Measurements from ENCODE around the gene LBX1. TPM values are rescaled to one million over a fixed set of nuclear protein-coding genes. Genes with fewer than 3 reads are reported as not detected.

The LBX1 gene
- polyA plus RNA-seq, 5 donors, result 0.16 to 1.5 (median 0.40) TPM

DNA sequence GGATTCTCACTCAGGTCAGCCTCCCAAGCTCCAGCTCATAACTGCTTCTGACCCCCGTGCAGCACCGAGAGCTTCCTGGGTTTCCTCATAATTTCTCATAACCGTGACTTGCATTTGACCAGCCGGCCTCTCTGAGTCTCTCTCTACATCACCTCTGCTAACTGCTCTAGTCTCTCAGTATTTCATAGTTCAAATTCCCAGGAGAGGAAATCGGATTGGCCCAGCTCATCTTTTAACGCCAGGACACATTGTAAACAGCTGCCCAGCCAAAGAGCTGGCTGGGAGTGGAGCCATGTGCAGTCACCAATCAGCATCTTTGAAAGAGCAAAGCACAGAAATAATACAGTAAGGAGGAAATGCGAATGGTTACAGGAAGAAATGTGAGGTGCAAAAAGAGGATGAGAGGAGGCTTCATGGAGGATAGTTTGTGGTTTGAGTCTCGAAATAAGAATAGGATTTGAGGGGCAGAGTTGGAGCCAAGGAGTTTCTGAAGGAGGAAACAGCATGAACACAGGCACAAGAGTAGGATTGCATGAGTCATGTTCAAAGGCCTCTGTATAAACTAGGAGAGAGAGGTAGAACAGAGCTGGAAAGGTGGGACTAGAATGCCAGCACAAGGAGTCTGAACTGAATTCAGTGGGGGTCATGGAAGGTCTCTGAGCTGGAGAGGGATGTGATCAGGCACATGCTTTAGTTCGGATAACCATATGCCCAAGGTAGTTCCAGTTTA, 15.2 kb upstream of the LBX1 start:
- DNase-seq, result no peak

DNA sequence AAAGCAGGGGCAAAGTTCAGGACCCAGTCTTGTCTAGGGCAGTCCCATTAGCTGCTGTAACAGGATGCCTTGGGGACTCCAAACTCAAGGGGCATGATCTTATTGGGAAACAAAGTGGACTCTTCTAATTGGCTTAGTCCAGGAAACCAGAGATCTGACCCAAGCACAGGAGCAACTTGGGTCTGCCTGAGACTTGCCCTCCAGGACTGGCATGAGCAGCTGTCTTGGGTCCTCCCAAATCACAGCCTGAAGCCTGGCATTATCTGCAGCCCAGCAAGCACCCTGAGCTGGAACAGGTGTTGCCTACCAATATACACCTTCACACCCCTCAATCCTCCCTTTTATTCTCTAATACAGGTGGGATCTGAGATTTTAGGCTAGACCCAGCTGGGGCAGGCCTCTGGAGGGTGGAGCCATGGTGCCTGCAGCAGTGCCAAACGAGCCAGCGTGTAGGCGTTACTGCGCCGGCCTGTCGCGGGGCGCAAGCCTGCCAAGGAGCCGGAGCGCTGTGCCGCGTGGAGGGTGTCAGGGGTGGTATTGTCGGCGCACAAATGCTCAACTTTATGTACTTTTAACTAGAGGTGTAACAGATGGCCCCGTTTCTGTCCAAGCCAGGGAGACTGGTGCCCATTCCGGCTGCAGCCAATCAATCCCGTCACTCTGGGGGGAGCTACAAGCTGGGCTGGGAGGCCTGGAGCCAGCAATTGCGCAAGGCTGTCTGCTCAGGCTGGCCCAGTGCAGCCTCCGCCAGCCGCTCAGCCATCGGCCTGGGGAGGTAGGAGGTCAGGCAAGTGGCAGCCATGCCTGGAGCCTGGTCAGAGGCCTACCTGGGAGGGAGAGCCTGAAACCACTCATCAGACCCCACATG, 12.8 kb upstream of the LBX1 start:
- peak; percentile 84 to 87 for DNase-seq

DNA sequence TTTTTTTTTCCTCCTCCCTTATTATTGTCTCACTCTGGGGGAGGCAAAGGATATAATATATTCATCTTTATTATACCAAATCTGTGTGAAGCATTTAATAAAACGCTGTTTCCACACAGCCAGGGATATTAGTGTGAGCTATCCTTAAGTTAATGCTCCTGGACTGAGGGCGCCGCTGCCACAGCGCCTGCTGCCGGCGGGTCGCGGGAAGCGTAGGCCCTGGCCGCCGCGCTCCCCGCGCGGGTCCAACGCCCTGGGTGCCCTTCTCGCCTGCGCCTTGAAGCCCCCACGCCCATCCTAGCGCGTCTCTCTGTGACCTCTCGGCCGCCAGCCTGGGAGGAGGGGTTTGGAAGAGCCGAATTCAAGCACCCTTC, 9.5 kb upstream of the LBX1 start:
- DNase-seq, result no peak

DNA sequence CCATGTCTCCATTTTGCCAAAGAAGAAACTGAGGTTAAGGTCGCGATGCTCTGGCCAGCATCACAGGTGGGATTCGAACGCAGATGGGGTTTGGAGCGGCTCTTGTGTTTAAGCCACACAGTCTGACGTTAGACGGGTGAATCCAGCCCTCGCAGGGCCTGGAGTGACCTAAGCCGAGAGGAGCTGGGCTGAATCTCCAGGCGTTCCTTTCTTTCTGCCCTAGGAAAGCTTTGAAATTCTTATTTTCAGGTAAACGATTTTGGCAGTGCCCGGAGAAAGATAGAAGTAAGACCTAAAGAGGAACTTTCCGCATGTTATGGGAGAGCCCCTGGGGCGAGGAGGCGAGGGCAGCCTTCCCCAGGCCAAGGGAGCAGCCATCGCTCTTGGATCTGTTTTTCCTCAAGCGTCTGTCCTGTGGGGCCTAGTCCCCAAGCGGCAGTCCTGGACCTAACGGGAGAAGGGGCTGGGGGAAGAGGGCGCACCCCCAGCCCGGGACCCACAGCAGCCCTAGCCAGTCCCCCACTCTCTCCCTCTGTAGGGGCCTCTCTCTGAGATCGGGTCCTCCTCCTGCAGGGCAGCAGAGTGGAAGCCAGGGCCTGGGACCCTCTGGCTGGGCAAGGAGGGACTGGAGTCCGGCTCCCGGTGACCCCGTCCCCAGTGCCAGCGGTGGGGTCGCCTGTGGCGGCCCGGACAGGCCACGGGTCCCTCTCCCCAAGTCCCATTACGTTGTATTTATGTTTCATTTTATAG, 8.9 kb upstream of the LBX1 start:
- DNase-seq, result no peak

DNA sequence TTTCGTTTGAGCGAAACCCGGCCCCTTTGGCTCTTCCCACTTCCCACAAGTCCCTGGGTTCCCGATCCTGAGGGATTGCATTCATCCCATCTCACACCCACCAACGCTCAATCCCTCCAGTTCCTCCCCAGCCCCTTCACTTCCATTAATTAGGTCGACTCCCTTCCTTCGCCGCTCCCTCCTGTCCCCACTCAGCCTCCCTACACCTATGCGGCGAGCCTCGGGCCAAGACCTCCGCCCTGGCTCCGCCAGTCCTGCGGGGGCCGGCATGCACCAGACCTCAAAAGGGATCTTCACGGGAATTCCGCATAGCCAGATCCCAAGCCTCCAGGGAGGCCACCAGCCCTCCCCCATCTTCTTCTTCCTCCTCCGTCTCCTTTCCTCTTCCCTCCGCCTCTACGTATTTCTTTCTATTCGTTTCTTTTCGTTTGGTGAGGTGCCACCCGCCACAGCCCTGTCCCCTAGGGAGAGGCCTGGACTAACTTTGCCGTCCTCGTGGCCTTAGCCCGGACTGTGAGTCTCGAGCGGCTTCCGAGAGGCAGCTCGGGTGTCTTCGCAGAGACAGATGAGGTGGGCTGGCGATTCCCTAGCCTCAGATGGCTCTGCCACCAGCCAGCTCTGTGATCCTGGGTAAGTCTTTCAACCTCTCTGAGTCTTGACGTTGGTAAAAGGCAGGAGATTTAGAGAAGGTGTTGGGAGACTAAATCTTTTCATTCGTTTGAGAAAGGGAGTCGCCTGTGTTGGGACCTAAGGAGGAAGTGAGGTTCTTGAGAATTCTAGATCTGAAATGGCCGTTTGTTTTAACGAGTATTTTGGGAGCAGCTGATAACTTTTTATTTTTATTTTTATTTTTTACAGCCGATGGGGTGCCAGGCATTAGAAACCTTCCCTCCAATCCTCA, 8.1 kb upstream of the LBX1 start:
- DNase-seq, result no peak

DNA sequence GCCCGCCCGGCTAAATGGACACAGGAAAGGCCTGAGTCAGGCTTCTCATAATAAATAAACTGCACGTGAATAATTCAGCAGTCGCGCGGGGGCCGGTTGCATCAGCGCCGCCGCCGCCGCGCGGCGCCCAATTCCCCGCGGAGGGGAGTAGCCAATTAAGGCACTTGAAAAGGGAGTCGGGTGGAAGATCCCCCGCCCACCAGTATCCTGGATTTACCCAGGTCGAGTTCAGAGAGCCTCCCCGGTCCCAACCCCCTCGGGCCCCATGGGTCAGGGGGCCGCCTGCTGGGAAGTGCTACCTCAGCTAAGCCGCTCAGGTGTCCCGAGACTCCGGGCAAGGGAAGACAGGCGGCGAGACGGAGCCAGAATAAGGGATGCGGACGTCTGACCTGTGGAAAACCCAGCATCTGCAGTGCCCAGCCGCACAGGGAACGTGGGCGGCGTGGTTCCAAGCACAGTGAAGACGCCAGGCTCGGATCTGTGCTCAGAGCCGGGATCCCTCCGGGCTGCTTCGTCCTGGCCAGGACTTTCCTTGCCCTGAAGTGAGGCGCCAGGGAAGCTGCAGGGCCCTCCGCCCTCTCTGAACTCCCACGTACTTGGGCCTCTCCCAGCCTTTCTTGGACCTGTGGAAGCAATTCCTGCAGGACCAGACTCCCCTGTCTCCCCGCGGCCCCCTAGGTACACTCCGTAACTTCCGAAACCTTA, 7.3 kb upstream of the LBX1 start:
- DNase-seq, result no peak

DNA sequence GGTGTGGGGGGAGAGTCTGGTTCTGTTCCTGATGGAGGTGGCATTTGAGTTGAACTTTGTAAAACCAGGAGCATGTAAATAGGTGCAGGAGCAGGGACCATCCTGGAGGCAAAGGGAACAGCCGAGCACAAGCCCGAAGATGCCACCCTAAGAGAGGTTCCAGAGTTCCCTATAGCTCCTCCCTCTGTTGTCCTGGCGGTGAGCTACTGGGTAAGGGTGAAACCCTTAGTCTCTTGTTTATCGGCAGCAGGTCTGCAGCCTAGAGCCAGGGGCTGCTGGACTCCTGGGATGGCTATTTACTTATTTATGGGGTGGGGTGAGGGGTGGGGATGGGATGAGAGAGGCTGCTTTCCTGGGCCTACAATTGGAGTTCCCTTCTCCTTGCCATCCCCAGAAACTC, 6.5 kb upstream of the LBX1 start:
- DNase-seq, result no peak

DNA sequence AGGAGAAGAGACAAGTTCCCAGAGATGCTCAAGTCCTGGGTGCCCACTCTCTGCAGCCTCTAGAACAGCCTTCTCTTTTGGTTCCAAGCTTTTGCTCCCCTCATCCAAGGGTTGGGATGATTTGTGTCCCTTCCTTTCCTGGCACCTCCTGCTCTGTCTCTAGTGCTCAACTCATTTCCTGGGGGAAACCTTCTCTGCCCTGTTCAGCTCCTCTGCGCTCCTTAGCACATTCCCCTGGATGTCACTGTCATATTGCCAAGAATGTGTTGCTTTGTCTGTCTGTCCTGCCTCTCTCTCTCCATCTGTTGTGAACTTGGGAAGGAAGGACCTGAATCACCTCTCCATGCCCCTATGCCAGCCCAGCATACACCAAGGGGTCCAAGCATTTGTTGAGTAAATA, 5.1 kb upstream of the LBX1 start:
- no peak for DNase-seq

DNA sequence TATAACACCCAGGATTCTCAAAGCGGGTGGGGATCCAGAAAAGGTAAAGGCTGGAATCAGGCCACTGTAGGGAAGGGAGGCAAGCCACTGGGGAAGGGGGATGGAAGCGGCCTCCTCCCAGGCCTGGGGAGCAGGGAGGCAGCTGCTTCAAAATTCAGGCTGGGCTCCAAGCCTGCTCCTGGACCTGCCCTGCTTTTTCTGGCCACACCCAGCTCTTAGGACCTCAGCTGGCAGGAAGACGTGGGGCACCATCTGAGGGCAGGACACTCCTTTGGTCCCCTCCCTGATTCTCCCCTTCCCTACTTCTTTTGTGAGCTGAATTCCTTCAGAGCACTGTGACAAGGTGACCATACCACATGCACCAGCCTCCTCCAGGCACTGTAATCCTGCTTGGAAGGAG, 4.6 kb upstream of the LBX1 start:
- DNase-seq, result no peak

DNA sequence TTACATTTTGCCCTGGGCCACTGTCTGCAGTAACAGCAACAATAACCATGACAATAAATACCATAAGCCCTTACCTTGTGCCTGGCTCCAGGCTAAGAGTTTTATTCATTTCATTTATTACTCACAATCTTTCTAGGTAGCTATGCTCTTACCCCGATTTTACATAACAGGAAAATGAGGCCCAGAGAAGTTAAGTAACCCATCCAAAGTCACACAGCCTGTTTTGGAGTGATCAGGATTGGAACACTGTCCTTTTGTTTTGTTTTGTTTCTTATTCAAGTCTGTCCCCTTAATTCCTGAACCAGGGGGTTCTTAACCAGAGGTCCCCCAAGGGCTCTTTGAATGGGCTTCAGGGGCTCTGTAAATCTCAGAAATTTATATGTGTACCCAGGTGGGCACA, 4.2 kb upstream of the LBX1 start:
- DNase-seq, result no peak

DNA sequence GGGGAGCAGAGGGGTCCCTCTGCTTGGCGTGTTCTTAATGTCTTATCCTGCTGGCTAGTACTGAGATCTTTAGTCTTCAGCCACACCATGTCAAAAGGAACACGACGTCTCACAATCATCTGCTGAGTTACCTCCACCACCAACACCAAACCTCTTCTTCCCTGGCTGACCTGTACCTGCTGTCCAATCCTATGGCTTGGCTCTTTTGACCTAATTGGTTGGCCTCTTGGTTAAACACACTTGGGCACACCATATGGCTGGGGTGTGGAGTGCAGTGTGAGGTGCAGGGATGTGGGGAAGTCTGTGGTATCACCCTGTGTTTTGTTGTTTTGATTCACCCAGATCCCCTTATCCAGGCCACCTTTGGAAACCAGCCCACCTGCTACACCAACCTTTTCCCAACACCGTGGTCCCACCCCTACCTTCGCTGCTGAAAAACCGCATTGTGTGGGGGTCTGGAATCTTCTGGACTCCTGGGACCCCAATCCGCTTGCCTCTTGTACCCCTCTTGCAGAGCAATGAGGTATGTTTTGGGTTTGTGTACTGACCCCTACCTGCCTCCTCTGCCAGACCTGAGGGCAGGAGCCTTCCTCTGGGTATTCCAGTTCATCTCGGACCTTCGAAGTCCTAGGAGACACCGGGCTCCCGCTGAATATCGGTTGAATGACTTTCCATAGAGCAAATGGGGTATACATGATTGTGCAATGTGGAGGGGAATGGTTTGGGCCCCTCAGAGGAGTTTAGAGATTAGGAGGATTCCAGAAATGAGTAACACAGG, 2.8 kb upstream of the LBX1 start:
- no peak for DNase-seq

DNA sequence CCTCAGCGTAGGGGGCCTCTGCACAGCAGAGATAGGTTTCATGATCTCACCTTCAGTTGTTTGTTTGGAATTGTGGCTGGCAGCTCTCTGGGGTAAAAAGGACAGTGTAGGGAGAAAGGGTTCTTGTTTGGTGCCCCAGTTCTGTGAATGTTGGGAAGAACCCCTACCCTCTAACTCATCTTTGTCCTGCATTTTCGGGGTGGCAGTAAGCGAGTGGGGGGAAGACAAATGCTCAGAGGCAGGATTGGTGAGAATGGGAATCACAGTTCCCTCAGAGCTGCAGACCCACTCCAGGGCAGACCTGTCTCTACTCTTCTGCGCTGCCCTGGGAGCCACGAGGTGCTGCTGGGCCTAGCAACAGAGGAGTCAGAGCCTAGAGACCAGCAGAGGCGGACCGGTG, 1.8 kb upstream of the LBX1 start:
- DNase-seq, result no peak

DNA sequence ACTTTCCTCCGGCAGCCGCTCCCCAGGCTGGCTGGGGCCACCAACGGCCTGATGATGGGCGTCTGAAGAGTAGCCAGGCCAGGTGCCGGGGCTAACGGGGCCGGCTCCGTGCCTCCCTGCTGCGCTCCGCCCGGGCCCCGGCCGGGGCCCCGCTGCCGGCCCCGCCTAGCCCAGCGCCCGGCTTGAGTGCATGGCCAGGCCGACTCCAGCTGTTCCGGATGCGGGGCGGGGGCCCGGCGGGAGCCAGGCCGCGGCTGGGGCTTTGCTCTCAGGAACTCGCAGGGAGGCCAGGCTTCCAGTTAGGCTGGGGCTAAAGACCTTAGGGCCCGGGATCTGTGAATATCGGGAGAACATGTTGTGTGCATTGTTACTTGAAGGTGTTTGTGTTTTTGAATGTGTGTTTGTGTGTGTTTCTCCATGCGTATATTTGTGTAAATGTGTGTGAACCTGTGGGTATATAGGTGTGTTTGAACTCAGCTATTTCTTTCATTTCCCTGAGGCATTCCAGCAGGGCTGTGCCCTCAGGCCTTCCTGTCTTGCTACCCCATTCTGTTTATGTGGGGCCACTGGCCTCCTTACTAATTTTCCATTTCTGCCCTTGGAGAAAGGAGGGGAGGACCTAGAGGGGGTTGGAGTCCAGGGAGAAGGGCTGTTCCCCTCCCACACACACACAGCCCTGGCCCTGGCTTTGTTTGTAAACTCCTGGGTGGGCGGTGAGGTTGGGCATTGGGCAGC, 1.1 kb upstream of the LBX1 start:
- DNase-seq, result no peak

DNA sequence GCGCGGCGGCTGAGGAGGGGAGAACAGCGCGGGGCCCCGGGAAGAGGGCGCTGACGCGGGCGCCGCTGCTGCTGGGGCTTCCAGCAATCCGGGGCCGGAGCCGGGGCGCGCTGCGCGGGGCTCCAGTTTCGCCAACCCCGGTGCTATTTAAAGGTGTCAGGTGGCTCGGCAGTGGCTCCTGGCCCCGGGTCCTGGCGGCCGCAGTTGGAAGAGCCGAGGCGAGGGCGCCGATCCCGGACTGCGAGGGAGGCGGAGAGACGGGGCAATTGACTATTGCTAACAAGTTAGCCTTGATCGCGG, 347 bp downstream of the LBX1 start:
- DNase-seq, result no peak

DNA sequence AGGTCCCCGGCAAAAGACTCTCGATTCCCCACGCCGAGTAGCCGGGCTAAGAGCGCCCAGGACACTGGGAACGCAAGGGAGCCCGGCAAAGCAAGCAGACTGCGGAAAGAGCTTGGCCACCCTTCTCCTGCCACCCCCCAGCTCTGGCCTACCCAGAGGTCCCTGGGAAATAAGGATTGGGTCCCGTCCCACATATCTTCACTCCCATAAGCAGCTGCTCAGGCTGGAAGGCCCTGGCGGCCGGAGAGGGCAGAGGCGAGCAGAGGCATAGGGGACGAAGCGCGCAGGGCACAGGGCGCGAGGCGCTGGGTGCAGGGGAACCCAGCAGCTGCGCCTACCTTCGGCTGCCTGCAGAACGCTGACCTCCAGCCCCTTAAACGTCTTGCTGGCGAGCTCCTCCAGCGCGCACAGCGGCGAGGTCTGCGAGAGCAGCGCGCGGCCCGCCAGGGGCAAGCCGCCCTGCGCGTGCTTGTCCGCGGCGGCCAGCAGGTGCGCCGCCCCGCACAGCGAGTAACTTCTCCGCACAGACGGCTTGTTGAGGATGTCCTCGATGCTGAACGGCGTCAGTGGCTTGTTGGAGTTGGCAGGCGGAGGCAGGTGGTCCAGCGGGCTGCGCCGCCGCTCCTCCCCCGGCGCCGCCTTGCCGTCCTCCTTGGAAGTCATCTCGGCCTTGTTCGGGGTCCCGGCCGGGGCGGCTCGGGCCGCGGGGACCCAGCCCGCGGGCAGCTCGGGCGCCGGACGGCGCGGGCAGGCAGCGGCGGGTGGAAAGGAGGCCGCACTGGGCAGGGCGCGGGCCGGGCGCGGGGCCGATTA, 904 bp downstream of the LBX1 start:
- DNase-seq, result no peak

DNA sequence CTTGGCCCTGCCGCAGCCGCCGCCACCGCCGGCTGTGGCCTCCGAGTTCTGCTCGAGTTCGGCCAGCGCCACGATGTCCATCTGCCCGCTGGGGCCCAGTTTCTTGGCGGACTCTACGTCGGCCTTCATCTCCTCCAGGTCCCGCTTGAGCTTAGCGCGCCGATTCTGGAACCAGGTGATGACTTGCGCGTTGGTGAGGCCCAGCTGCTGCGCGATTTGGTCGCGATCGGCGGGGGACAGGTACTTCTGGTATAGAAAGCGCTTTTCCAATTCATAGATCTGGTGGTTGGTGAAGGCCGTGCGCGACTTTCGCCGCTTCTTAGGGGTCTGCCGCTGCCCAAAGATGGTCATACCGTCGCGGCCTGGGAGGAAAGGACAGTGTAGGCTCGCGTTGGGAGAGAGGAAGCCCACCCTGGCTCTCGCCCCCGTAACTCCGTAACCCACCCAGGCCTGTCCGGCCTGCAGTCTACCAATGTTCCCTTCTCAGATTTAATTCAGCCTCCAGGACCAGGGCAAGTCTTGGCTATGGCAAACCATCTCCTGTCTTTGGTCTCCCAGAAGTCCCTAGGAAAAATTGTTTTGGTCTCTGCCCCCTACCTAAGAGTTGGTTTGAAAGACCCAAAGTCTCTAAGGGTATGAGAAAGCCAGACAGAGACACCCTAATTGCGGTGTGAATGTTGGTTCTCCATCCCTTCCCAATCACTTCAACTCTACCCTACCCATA, 1.7 kb downstream of the LBX1 start:
- no peak for DNase-seq

DNA sequence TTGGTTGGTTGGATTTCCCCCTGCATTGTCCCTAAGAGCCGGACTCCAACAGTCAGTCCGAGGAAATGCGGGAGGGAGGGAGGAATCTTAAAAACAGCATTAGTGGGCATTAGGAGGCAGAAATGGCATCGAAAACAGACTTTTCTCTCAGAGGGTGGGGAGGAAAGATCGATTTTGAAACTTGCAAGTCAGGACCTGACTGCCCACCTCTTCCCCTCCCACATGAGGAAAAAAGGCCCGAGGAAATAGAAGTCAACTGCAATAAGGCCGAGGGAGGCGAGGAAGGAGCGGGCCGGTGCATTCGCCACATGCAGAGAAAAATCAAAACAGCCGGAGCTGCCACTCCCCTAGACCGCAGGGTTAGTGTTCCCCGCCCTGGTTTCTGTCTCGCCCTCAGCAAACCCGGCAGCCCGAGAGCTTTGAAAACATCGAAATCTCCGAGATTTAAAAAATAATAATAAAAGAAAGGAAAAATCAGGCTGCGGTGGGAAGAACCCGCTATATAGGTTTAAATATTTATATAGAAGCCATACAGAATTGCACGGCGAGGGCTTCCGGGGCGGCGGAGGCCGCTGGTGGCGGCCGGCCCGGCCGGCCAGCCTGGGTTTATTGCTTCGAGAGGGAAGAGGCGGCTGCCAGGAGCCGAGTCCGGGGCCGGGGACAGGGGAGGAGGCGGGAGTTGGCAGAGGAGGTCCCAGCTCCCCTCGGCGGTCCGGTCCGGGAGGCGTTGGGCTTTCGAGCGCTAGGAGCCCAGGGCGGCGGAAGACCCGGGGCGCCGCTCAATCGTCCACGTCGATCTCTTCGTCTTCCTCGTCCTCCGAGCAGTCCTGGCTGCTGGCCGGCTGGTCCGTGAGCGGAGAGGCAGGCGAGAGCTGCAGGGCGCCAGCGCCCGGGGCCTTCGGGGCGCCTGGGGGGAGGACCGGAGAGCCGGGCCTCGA, 2.5 kb downstream of the LBX1 start:
- DNase-seq, result no peak

All from right lung (tissue), 5 donors.